CD4-positive, CD25-positive, alpha-beta regulatory T cell (primary cell): ENCODE data around the gene LRIF1. TPM values are rescaled to one million over a fixed set of nuclear protein-coding genes. Genes with fewer than 3 reads are reported as not detected.

Source experiments
- ATAC-seq, 2 donors: fragments of 150-1000 bp; cut with Tn5 transposase; one replicate each; pipeline ENCODE4 v1.10.0; 2021; ENCODE audit warnings: low read depth in 2 of 2, moderate number of reproducible peaks in 2 of 2, moderate library complexity in 1 of 2
- DNase-seq, 3 donors: peaks; one replicate each; pipeline versions ENCODE4 v3.0.0 to v3.0.0-alpha.2; 2012 to 2022; ENCODE audit warnings: mixed read lengths in 1 of 3
- H3K27ac ChIP-seq: one replicate; pipeline ENCODE4 v1.7.0; 2013; ENCODE audit warnings: mild to moderate bottlenecking, low read length; ENCODE audit not compliant: insufficient read depth, poor library complexity, severe bottlenecking
- H3K27me3 ChIP-seq: one replicate; pipeline ENCODE4 v1.7.0; 2013; ENCODE audit warnings: low read length; ENCODE audit not compliant: control insufficient read depth, insufficient read depth
- H3K36me3 ChIP-seq: one replicate; pipeline ENCODE4 v1.7.0; 2013; ENCODE audit warnings: mild to moderate bottlenecking, low read length, moderate library complexity; ENCODE audit not compliant: control insufficient read depth, insufficient read depth
- H3K4me1 ChIP-seq: 2 replicates; pipeline ENCODE4 v1.7.0; 2013; ENCODE audit warnings: mild to moderate bottlenecking, low read length; ENCODE audit not compliant: insufficient read depth, control insufficient read depth, poor library complexity, severe bottlenecking
- H3K4me3 ChIP-seq: one replicate; pipeline ENCODE4 v1.7.0; 2013; ENCODE audit warnings: low read depth, mild to moderate bottlenecking, low read length, moderate library complexity
- H3K9me3 ChIP-seq, 2 experiments: 1 replicate in 1 of 2; 2 replicates in 1 of 2; pipeline ENCODE4 v1.7.0; 2013; ENCODE audit warnings: low read length in 2 of 2, mild to moderate bottlenecking in 1 of 2, moderate library complexity in 1 of 2; ENCODE audit not compliant: control insufficient read depth in 2 of 2
- H3K27ac Mint-ChIP-seq, 3 donors: one replicate each; pipeline ENCODE4 v1.8.0; 2020 to 2022; ENCODE audit warnings: mild to moderate bottlenecking in 3 of 3, mixed read lengths in 3 of 3, moderate library complexity in 2 of 3
- H3K27me3 Mint-ChIP-seq: one replicate; pipeline ENCODE4 v1.8.0; 2022; ENCODE audit warnings: mild to moderate bottlenecking, mixed read lengths
- H3K36me3 Mint-ChIP-seq: one replicate; pipeline ENCODE4 v1.8.0; 2020; ENCODE audit warnings: mixed read lengths
- H3K4me1 Mint-ChIP-seq, 4 donors: one replicate each; pipeline ENCODE4 v1.8.0; 2020 to 2022; ENCODE audit warnings: mixed read lengths in 4 of 4, mild to moderate bottlenecking in 1 of 4
- H3K4me3 Mint-ChIP-seq, 4 donors: one replicate each; pipeline ENCODE4 v1.8.0; 2020 to 2022; ENCODE audit warnings: mild to moderate bottlenecking in 4 of 4, mixed read lengths in 4 of 4, moderate library complexity in 3 of 4
- H3K9me3 Mint-ChIP-seq, 7 donors: one replicate each; pipeline ENCODE4 v1.8.0; 2020 to 2022; ENCODE audit warnings: mixed read lengths in 7 of 7, mild to moderate bottlenecking in 3 of 7, moderate library complexity in 2 of 7
- polyA plus RNA-seq, 4 donors: library from polyadenylated mRNA; unstranded; fragments of 300-500 nt; fragmentation: Illumina TruSeq; gene quantifications; one replicate each; pipeline ENCODE4 v1.2.3, GENCODE V29; 2021
- total RNA-seq: library from RNA; stranded (reverse); gene quantifications from one replicate; pipeline ENCODE4 v1.2.3, GENCODE V29; 2022

The LRIF1 gene
- total and polyA plus RNA-seq, 5 donors from 2014 or later: 3.6 to 21.1 (median 17.5) TPM

- Mint-ChIP-seq H3K27ac (no peak overlapping the region), H3K27me3 (peaks cover 11% of the 10 kb centered on the region), H3K4me3 (no peak overlapping the region), H3K36me3 (peaks cover 2% of the 10 kb centered on the region), H3K9me3 (peaks cover 3 to 52% (median 8%) of the 10 kb centered on the region in 7 donors), H3K4me1 (peaks cover 13 to 20% (median 14%) of the 10 kb centered on the region in 4 donors)
- Histone ChIP-seq H3K36me3 (no peaks in the 10 kb centered on the region), H3K27ac (no peak overlapping the region), H3K9me3 (peaks cover 52 to 71% of the 10 kb centered on the region in 2 experiments), H3K4me1 (peaks cover 4% of the 10 kb centered on the region), H3K4me3 (no peak overlapping the region), H3K27me3 (no peaks in the 10 kb centered on the region)
- ATAC-seq (no peak), DNase-seq (no peak)
These were observed 50.9 kb downstream of the LRIF1 start for GRCh38 chr1:110912784-110913183.

DNA sequence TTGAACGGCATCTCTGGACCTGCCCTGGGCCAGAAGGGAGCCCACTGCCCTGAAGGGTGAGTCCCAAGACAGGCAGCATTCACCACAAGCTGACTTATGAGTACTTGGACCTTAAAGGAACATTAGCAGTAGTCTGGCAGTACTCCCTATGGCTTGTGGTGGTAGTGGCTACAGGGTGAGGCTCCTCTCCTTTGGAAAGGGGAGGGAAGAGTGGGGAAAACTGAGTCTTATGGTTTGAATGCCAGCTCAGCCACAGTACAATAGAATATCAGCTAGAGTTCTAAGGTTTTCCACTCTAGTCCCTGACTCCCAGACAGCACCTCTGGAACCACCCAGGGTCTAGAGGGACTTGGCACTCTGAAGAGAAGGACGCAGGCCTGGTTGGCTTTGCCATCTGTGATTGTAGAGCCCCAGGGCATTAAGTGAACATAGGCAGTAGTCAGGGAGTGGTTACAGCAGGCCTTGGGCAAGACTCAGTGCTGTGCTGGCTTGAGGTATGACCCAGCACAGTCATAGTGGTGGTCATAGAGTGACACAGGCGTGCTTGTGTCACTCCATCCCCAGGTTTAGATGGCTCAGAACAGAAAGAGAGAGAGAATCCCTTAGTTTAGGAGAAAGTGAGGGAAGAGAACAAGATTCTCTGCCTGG is 59.7 kb downstream of the LRIF1 start:
- Histone ChIP-seq H3K27me3 (no peaks in the 10 kb centered on the region), H3K4me1 (no peaks in the 10 kb centered on the region), H3K36me3 (peaks cover 36% of the 10 kb centered on the region), H3K27ac (no peak overlapping the region), H3K9me3 (peaks cover 20 to 36% of the 10 kb centered on the region in 2 experiments), H3K4me3 (no peak overlapping the region)
- ATAC-seq: peak in 1 of 2 donors; percentile 32
- peaks cover 0 to 34% (median 15%) of the 10 kb centered on the region in 7 donors for H3K9me3 Mint-ChIP-seq
- H3K27me3 Mint-ChIP-seq: no peaks in the 10 kb centered on the region
- H3K4me3 Mint-ChIP-seq: no peak overlapping the region
- peak overlapping the region in 1 of 3 donors; percentile 16 for H3K27ac Mint-ChIP-seq
- peaks cover 0 to 25% (median 14%) of the 10 kb centered on the region in 4 donors for H3K4me1 Mint-ChIP-seq
- DNase-seq: no peak
- peaks cover 25% of the 10 kb centered on the region for H3K36me3 Mint-ChIP-seq

DNA sequence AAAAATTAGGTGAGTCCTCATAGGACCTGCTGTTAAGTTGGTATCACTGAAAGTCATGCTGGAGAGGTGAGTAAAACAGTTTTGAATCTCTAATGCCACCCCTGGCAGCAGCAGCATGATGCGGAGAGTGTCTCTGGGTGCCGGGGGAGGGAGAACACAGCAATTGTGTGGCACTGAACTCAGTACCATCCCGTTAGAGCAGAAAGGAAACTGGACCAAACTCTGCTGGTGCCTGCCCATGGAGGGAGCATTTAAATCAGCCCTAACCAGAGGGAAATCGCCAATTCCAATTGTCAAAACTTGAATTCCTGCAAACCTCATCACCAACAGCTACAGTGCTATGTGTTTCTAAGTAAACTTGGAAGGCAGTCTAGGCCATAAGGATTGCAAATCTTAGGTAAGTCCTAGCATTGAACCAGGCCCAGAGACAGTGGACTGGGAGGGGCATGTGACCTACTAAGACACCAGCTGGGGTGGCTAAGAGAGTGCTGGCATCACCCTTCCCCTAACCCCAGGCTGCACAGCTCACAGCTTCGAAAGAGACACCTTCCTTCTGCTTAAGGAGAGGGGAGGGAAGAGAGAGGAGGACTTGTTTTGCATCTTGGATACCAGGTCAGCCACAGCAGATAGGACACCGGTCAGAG is 60.8 kb downstream of the LRIF1 start:
- Histone ChIP-seq H3K9me3 (peaks cover 10 to 25% of the 10 kb centered on the region in 2 experiments), H3K27me3 (no peaks in the 10 kb centered on the region), H3K36me3 (peaks cover 44% of the 10 kb centered on the region), H3K4me3 (no peak overlapping the region), H3K27ac (no peak overlapping the region), H3K4me1 (no peaks in the 10 kb centered on the region)
- Mint-ChIP-seq H3K27ac (peak overlapping the region in 2 of 3 donors; percentile 15 to 89), H3K36me3 (peaks cover 32% of the 10 kb centered on the region), H3K4me1 (peaks cover 2 to 34% (median 18%) of the 10 kb centered on the region in 4 donors), H3K9me3 (peaks cover 0 to 26% (median 11%) of the 10 kb centered on the region in 7 donors), H3K27me3 (no peaks in the 10 kb centered on the region), H3K4me3 (no peak overlapping the region)
- DNase-seq: no peak
- no peak for ATAC-seq

DNA sequence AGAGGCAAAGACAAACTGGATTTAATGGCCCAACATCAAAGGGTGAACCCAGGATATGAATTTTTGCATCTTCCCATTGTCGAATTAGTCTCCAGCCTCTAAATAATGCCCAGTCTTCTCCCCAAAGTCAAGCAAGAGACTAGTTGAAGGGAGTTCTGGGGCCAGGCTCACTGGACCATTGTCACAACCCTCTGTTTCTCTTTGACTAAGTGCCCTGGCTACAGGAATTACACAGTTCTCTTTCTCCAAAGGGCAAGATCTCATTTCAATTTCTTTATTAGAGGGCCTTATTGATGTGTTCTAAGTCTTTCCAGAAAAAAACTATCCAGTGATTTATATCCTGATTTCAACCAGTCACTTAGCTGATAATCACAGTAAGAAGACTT is 64.3 kb downstream of the LRIF1 start:
- H3K36me3 Mint-ChIP-seq: peaks cover 62% of the 10 kb centered on the region
- H3K27ac ChIP-seq: no peak overlapping the region
- no peaks in the 10 kb centered on the region for H3K9me3 ChIP-seq
- H3K4me3 ChIP-seq: no peak overlapping the region
- H3K27me3 Mint-ChIP-seq: no peaks in the 10 kb centered on the region
- H3K4me1 Mint-ChIP-seq: peaks cover 25 to 63% (median 37%) of the 10 kb centered on the region in 4 donors
- H3K36me3 ChIP-seq: peaks cover 79% of the 10 kb centered on the region
- H3K9me3 Mint-ChIP-seq: peaks cover 0 to 11% (median 4%) of the 10 kb centered on the region in 7 donors
- H3K27ac Mint-ChIP-seq: peak overlapping the region in 2 of 3 donors; percentile 64 to 75
- no peak overlapping the region for H3K4me3 Mint-ChIP-seq
- no peak for ATAC-seq
- peaks cover 21% of the 10 kb centered on the region for H3K4me1 ChIP-seq
- H3K27me3 ChIP-seq: no peaks in the 10 kb centered on the region
- DNase-seq: no peak

DNA sequence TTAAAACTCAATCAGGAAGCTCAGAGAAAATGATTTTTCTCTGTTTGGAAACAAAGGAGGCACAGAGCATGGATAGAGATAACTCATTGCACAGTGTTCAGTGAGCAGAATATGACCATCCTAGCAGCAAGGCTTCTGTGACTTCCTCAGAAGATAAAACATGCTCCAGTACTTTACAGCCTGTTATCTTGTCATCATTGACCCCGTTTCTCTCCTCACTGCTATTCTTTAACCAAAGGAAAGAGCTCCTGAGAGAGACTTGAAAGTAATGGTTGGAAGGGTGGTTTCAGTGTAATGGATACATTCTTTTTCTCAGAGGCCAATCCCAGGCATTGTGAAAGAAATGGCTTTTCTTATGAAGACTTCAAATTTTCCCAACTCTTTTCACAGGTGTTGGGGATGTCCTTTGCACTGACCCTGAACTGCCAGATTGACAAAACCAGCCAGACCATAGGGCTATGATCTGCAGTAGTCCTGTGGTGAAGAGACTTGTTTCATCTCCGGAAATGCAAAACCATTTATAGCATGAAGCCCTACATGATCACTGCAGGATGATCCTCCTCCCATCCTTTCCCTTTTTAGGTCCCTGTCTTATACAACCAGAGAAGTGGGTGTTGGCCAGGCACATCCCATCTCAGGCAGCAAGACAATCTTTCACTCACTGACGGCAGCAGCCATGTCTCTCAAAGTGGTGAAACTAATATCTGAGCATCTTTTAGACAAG is 64.8 kb downstream of the LRIF1 start:
- Mint-ChIP-seq H3K4me3 (no peak overlapping the region), H3K36me3 (peaks cover 67% of the 10 kb centered on the region)

DNA sequence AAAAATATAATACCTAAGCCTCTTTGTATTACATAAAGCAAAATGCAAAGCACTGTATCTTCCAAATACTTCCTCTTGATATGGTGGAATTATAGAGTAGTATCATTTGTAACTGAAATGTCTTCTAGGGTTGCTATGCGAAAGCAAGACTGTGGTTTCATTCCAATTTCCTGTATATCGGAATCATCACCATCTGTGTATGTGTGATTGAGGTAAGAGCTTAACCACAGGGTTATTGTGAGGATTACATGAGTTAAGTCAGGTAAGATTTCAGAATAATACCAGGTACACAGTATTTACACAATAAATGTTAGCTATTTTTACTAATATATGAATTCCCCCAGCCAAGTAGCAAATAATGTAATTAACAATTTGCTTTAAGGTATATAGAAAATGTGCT is 66.0 kb downstream of the LRIF1 start:
- peaks cover 0 to 4% (median 0%) of the 10 kb centered on the region in 7 donors for H3K9me3 Mint-ChIP-seq
- Histone ChIP-seq H3K27me3 (no peaks in the 10 kb centered on the region), H3K4me3 (no peak overlapping the region), H3K9me3 (no peaks in the 10 kb centered on the region), H3K27ac (no peak overlapping the region), H3K4me1 (peaks cover 38% of the 10 kb centered on the region), H3K36me3 (peaks cover 87% of the 10 kb centered on the region)
- H3K27ac Mint-ChIP-seq: peak overlapping the region; percentile 21 to 87 (median 66)
- peaks cover 79% of the 10 kb centered on the region for H3K36me3 Mint-ChIP-seq
- ATAC-seq (no peak), DNase-seq (no peak)
- peak overlapping the region in 1 of 4 donors; percentile 30 for H3K4me3 Mint-ChIP-seq
- peaks cover 36 to 73% (median 54%) of the 10 kb centered on the region in 4 donors for H3K4me1 Mint-ChIP-seq
- H3K27me3 Mint-ChIP-seq: no peaks in the 10 kb centered on the region

More for the DNA sequence above, 64.8 kb downstream of the LRIF1 start:
- no peak overlapping the region for H3K27ac ChIP-seq
- H3K27me3 Mint-ChIP-seq: no peaks in the 10 kb centered on the region
- H3K9me3 Mint-ChIP-seq: peaks cover 0 to 5% (median 0%) of the 10 kb centered on the region in 7 donors
- peaks cover 85% of the 10 kb centered on the region for H3K36me3 ChIP-seq
- H3K4me3 ChIP-seq: no peak overlapping the region
- peak overlapping the region; percentile 64 to 75 (median 66) for H3K27ac Mint-ChIP-seq
- no peak for ATAC-seq
- peaks cover 27% of the 10 kb centered on the region for H3K4me1 ChIP-seq
- no peak for DNase-seq
- no peaks in the 10 kb centered on the region for H3K9me3 ChIP-seq
- H3K4me1 Mint-ChIP-seq: peaks cover 30 to 65% (median 43%) of the 10 kb centered on the region in 4 donors
- H3K27me3 ChIP-seq: no peaks in the 10 kb centered on the region
